ENCODE results near the gene CFAP77. TPM values are rescaled to one million over a fixed set of nuclear protein-coding genes. Genes with fewer than 3 reads are reported as not detected.

The CFAP77 gene
- total and polyA plus RNA-seq, 2 of the 13 experiments (the other 11 are each of a cell fraction or from before 2014, with no cell fraction given): not detected

- H2AFZ ChIP-seq (ENCODE audit: low read length): no peak within 1 kb of the TSS
- intact Hi-C loops (cut with micrococcal nuclease; ENCODE audit: unreplicated experiment): no loop called here
- peaks cover 27% of the 10 kb centered on the region for H4K20me1 ChIP-seq (ENCODE audit: insufficient read depth, low read length)
- peaks cover 18 to 78% of the 10 kb centered on the region in 2 experiments for H3K27me3 ChIP-seq (ENCODE audit: control insufficient read depth in 1 of 2, insufficient read depth in 2 of 2, low read length in 2 of 2)
- H3K36me3 ChIP-seq (replicated peaks in 1 of 2; ENCODE audit: control insufficient read depth in 1 of 2, insufficient read depth in 2 of 2, low read length in 2 of 2): no peaks in the 10 kb centered on the region
- H3K9ac ChIP-seq (ENCODE audit: insufficient read depth, low read depth, low read length): no peak within 1 kb of the TSS
- in situ Hi-C loops (cut with HindIII; ENCODE audit: extremely low pct_ligation_motif_present, low pct_unique_long_range_greater_than_20kb): no loop called here
- POLR2A ChIA-PET: no interaction called here
- DNase-seq (ENCODE audit: low spot score) (no peak), ATAC-seq (no peak), FAIRE-seq (no peak)
- no peaks in the 10 kb centered on the region for H3K79me2 ChIP-seq (ENCODE audit: insufficient read depth, low read length)
- no peak within 1 kb of the TSS for H3K27ac ChIP-seq (ENCODE audit: extremely low read length, insufficient read depth, low read length)
- H3K9me3 ChIP-seq (ENCODE audit: low read length): no peaks in the 10 kb centered on the region
- TF ChIP-seq ZNF619 (CRISPR knock-in tag; IDR thresholded peaks at IDR 0.05) (0 out of 2 replicates have a peak, but pooled peaks have one; percentile 2), ZNF432 (CRISPR knock-in tag; IDR thresholded peaks at IDR 0.05; ENCODE audit: borderline replicate concordance) (no peak), EHMT2 (IDR thresholded peaks at IDR 0.05; ENCODE audit: borderline replicate concordance, low read depth, low read length) (peak; percentile 46; the same call in 1 of the 2 replicates), SALL1 (CRISPR knock-in tag; IDR thresholded peaks at IDR 0.05) (no peak), MED8 (CRISPR knock-in tag; IDR thresholded peaks at IDR 0.05; ENCODE audit: insufficient replicate concordance) (no peak), THYN1 (CRISPR knock-in tag; IDR thresholded peaks at IDR 0.05; ENCODE audit: borderline replicate concordance, low read depth) (0 out of 2 replicates have a peak, but pooled peaks have one; percentile 65)
- H3K4me1 ChIP-seq (ENCODE audit: insufficient read depth, low read length): no peaks in the 10 kb centered on the region
- H3K4me2 ChIP-seq (ENCODE audit: low read depth, low read length): no peak within 1 kb of the TSS
- BruUV-seq (replicated peaks): no TSS peak
- H3K4me3 ChIP-seq (replicated peaks in 1 of 3; ENCODE audit: insufficient read depth in 1 of 3, low read depth in 2 of 3, low read length in 3 of 3): no peak within 1 kb of the TSS
- CTCF ChIA-PET (ENCODE audit: low intra/inter-chr PET ratio, low total read pairs): no interaction called here
- 63% methylated on average over 20 of the region's 36 CpGs for WGBS (ENCODE audit: low lambda C conversion rate)
Measured at GRCh38 chr9:132582276-132582785, 172.3 kb downstream of the CFAP77 start, which contains the start of gene BARHL1. TSS of gene BARHL1 (plus strand) at chr9:132582606. CDS start at chr9:132582798, 192 bp downstream.

GRCh38 chr9:132582786-132583583 is 173.0 kb downstream of the CFAP77 start:
- Histone ChIP-seq H3K4me1 (ENCODE audit: insufficient read depth, low read length) (no peaks in the 10 kb centered on the region), H3K4me3 (replicated peaks in 1 of 3; ENCODE audit: insufficient read depth in 1 of 3, low read depth in 2 of 3, low read length in 3 of 3) (no peak overlapping the region), H3K27ac (ENCODE audit: extremely low read length, insufficient read depth, low read length) (no peak overlapping the region), H3K36me3 (replicated peaks in 1 of 2; ENCODE audit: control insufficient read depth in 1 of 2, insufficient read depth in 2 of 2, low read length in 2 of 2) (no peaks in the 10 kb centered on the region), H3K27me3 (ENCODE audit: control insufficient read depth in 1 of 2, insufficient read depth in 2 of 2, low read length in 2 of 2) (peaks cover 19 to 81% of the 10 kb centered on the region in 2 experiments), H3K4me2 (ENCODE audit: low read depth, low read length) (no peak overlapping the region), H4K20me1 (ENCODE audit: insufficient read depth, low read length) (peaks cover 27% of the 10 kb centered on the region), H3K79me2 (ENCODE audit: insufficient read depth, low read length) (no peaks in the 10 kb centered on the region), H3K9ac (ENCODE audit: insufficient read depth, low read depth, low read length) (no peak overlapping the region), H3K9me3 (ENCODE audit: low read length) (no peaks in the 10 kb centered on the region), H2AFZ (ENCODE audit: low read length) (no peak overlapping the region)
- FAIRE-seq: no peak
- 48% methylated on average over 16 of the region's 37 CpGs for WGBS (ENCODE audit: low lambda C conversion rate)
- in situ Hi-C loops (cut with HindIII; ENCODE audit: extremely low pct_ligation_motif_present, low pct_unique_long_range_greater_than_20kb): no loop called here
- no TSS peak for BruUV-seq (replicated peaks)
- no peak for ATAC-seq
- POLR2A ChIA-PET: no interaction called here
- intact Hi-C loops (cut with micrococcal nuclease; ENCODE audit: unreplicated experiment): no loop called here
- no peak for DNase-seq (ENCODE audit: low spot score)
- CTCF ChIA-PET (ENCODE audit: low intra/inter-chr PET ratio, low total read pairs): no interaction called here
- TF ChIP-seq ZSCAN22 (CRISPR knock-in tag; IDR thresholded peaks at IDR 0.05) (no peak), ATF7-NPFF (CRISPR knock-in tag; IDR thresholded peaks at IDR 0.05; ENCODE audit: low read depth) (no peak), ATRX (CRISPR knock-in tag; IDR thresholded peaks at IDR 0.05; ENCODE audit: borderline replicate concordance) (no peak), TFDP2 (CRISPR knock-in tag; IDR thresholded peaks at IDR 0.05) (no peak), ERF (CRISPR knock-in tag; IDR thresholded peaks at IDR 0.05) (no peak), HOXD1 (CRISPR knock-in tag; IDR thresholded peaks at IDR 0.05) (no peak), ZNF251 (CRISPR knock-in tag; IDR thresholded peaks at IDR 0.05) (no peak), ZNF7 (CRISPR knock-in tag; IDR thresholded peaks at IDR 0.05) (no peak)
- TF ChIP-seq, protein P1, sequence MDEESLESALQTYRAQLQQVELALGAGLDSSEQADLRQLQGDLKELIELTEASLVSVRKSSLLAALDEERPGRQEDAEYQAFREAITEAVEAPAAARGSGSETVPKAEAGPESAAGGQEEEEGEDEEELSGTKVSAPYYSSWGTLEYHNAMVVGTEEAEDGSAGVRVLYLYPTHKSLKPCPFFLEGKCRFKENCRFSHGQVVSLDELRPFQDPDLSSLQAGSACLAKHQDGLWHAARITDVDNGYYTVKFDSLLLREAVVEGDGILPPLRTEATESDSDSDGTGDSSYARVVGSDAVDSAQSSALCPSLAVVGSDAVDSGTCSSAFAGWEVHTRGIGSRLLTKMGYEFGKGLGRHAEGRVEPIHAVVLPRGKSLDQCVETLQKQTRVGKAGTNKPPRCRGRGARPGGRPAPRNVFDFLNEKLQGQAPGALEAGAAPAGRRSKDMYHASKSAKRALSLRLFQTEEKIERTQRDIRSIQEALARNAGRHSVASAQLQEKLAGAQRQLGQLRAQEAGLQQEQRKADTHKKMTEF (CRISPR knock-in tag; IDR thresholded peaks at IDR 0.05): no peak
